HG03159 (cell line): ENCODE data around the gene NOD1.

ENCODE experiments used
- ATAC-seq: cut with Tn5 transposase; IDR thresholded peaks from one replicate; pipeline ENCODE4 v1.9.1; 2021; ENCODE audit warnings: mild to moderate bottlenecking, moderate library complexity; ENCODE audit not compliant: unreplicated experiment

NOD1 gene

GRCh38 chr7:30472081-30472783, 6.4 kb downstream of the NOD1 start:
- no peak for ATAC-seq

GRCh38 chr7:30471205-30471604, 7.4 kb downstream of the NOD1 start:
- no peak for ATAC-seq

GRCh38 chr7:30470771-30471170, 7.8 kb downstream of the NOD1 start:
- no peak for ATAC-seq

- no peak for ATAC-seq
These were observed 8.3 kb downstream of the NOD1 start for GRCh38 chr7:30470163-30470770.

GRCh38 chr7:30469303-30469702, 9.3 kb downstream of the NOD1 start:
- no peak for ATAC-seq

- ATAC-seq: no peak
These were observed 9.8 kb downstream of the NOD1 start for GRCh38 chr7:30468791-30469190.

- ATAC-seq: no peak
These were observed 10.5 kb downstream of the NOD1 start for GRCh38 chr7:30468041-30468440.

- ATAC-seq: no peak
These were observed 11.3 kb downstream of the NOD1 start for GRCh38 chr7:30467271-30467670.

GRCh38 chr7:30466266-30466665, 12.3 kb downstream of the NOD1 start:
- ATAC-seq: no peak

GRCh38 chr7:30465811-30466180, 12.8 kb downstream of the NOD1 start:
- ATAC-seq: no peak

GRCh38 chr7:30465046-30465810, 13.4 kb downstream of the NOD1 start:
- no peak for ATAC-seq

- no peak for ATAC-seq
These were observed 14.3 kb downstream of the NOD1 start for GRCh38 chr7:30464231-30464671.

- ATAC-seq: peak; percentile 76
These were observed 15.0 kb downstream of the NOD1 start for GRCh38 chr7:30463405-30464145.

GRCh38 chr7:30462179-30462578, 16.4 kb downstream of the NOD1 start:
- no peak for ATAC-seq

- no peak for ATAC-seq
These were observed 18.3 kb downstream of the NOD1 start for GRCh38 chr7:30460246-30460633.

- ATAC-seq: no peak
These were observed 18.9 kb downstream of the NOD1 start for GRCh38 chr7:30459591-30460245.

- no peak for ATAC-seq
These were observed 20.3 kb downstream of the NOD1 start for GRCh38 chr7:30458311-30458710.

- ATAC-seq: no peak
These were observed 24.7 kb downstream of the NOD1 start for GRCh38 chr7:30453921-30454320.

GRCh38 chr7:30453016-30453415, 25.6 kb downstream of the NOD1 start:
- ATAC-seq: no peak

GRCh38 chr7:30452280-30452930, 26.2 kb downstream of the NOD1 start:
- no peak for ATAC-seq
